HG03025 (cell line): ENCODE measurements around the gene NDUFS4.
"Not testable (repeated sequence)": the region's sequence is repeated elsewhere in the genome, so short reads cannot be mapped to it uniquely, and the experiment has no call there.

Source experiments
- ATAC-seq: cut with Tn5 transposase; IDR thresholded peaks from one replicate; pipeline ENCODE4 v1.9.1; 2021; ENCODE audit warnings: mild to moderate bottlenecking, moderate library complexity; ENCODE audit not compliant: unreplicated experiment, low FRiP score

The NDUFS4 gene

GRCh38 chr5:53645078-53645477, 84.6 kb downstream of the NDUFS4 start:
- ATAC-seq, result no peak

- ATAC-seq, result no peak
Measured at GRCh38 chr5:53649352-53649751, 88.9 kb downstream of the NDUFS4 start.

- not testable (repeated sequence) for ATAC-seq
Measured at GRCh38 chr5:53660573-53660972, 100.1 kb downstream of the NDUFS4 start.

- ATAC-seq, result not testable (repeated sequence)
Measured at GRCh38 chr5:53665313-53665712, 104.9 kb downstream of the NDUFS4 start.

- no peak for ATAC-seq
Measured at GRCh38 chr5:53667621-53668020, 107.2 kb downstream of the NDUFS4 start.

- no peak for ATAC-seq
Measured at GRCh38 chr5:53671447-53671846, 111.0 kb downstream of the NDUFS4 start.

- ATAC-seq, result no peak
Measured at GRCh38 chr5:53674121-53674520, 113.7 kb downstream of the NDUFS4 start.

- no peak for ATAC-seq
Measured at GRCh38 chr5:53677632-53678031, 117.2 kb downstream of the NDUFS4 start.

GRCh38 chr5:53678981-53679660, 118.7 kb downstream of the NDUFS4 start:
- no peak for ATAC-seq

GRCh38 chr5:53681079-53681478, 120.6 kb downstream of the NDUFS4 start:
- ATAC-seq, result no peak

GRCh38 chr5:53691014-53691413, 130.6 kb downstream of the NDUFS4 start:
- no peak for ATAC-seq

GRCh38 chr5:53694520-53695022, 134.1 kb downstream of the NDUFS4 start:
- ATAC-seq, result no peak

- not testable (repeated sequence) for ATAC-seq
Measured at GRCh38 chr5:53710405-53710804, 150.0 kb downstream of the NDUFS4 start.

GRCh38 chr5:53712327-53712726, 151.9 kb downstream of the NDUFS4 start:
- no peak for ATAC-seq

- ATAC-seq, result no peak
Measured at GRCh38 chr5:53713978-53714666, 153.7 kb downstream of the NDUFS4 start.

- no peak for ATAC-seq
Measured at GRCh38 chr5:53714667-53715010, 154.2 kb downstream of the NDUFS4 start.

- ATAC-seq, result no peak
Measured at GRCh38 chr5:53726121-53726520, 165.7 kb downstream of the NDUFS4 start.

GRCh38 chr5:53730943-53731342, 170.5 kb downstream of the NDUFS4 start:
- no peak for ATAC-seq
